Loucy (cell line): Measurements from ENCODE around the gene OR2T2.
"Not testable (repeated sequence)": the region's sequence is repeated elsewhere in the genome, so short reads cannot be mapped to it uniquely, and the experiment has no call there.

ENCODE experiments used
- H2AFZ ChIP-seq: fragments of 200-600 bp; sonication (generic); 2 replicates; pipeline ENCODE4 v1.6.0; 2016; ENCODE audit warnings: antibody characterized with exemption, mild to moderate bottlenecking, low read length, moderate library complexity
- H3F3A ChIP-seq: fragments of 200-600 bp; 2 replicates; pipeline ENCODE4 v1.6.0; 2016; ENCODE audit warnings: antibody characterized with exemption, low read depth, mild to moderate bottlenecking
- H3K27me3 ChIP-seq: fragments of 200-600 bp; sonication (generic); 2 replicates; pipeline ENCODE4 v1.6.1; 2014; ENCODE audit warnings: low read length, mild to moderate bottlenecking; ENCODE audit not compliant: insufficient read depth, poor library complexity, severe bottlenecking
- H3K36me3 ChIP-seq: fragments of 200-600 bp; sonication (generic); 2 replicates; pipeline ENCODE4 v1.6.1; 2016; ENCODE audit warnings: low read length; ENCODE audit not compliant: insufficient read depth
- H3K4me1 ChIP-seq: fragments of 200-600 bp; sonication (generic); 2 replicates; pipeline ENCODE4 v1.5.1; 2014; ENCODE audit warnings: low read length, mild to moderate bottlenecking; ENCODE audit not compliant: insufficient read depth, poor library complexity, severe bottlenecking
- H3K4me2 ChIP-seq: fragments of 200-600 bp; sonication (generic); 2 replicates; pipeline ENCODE4 v1.6.0; 2014; ENCODE audit warnings: antibody characterized with exemption, low read length, low read depth, mild to moderate bottlenecking; ENCODE audit not compliant: poor library complexity, severe bottlenecking
- H3K4me3 ChIP-seq: fragments of 200-600 bp; sonication (generic); 2 replicates; pipeline ENCODE4 v1.5.1; 2014; ENCODE audit warnings: low read length, mild to moderate bottlenecking, mixed read lengths; ENCODE audit not compliant: poor library complexity, severe bottlenecking
- H3K79me2 ChIP-seq: fragments of 200-600 bp; sonication (generic); 2 replicates; pipeline ENCODE4 v1.6.1; 2014; ENCODE audit warnings: low read length; ENCODE audit not compliant: insufficient read depth
- H3K9ac ChIP-seq: fragments of 200-600 bp; sonication (generic); 2 replicates; pipeline ENCODE4 v1.6.0; 2014; ENCODE audit warnings: mild to moderate bottlenecking, low read depth, low read length, moderate library complexity; ENCODE audit not compliant: poor library complexity, severe bottlenecking
- H3K9me2 ChIP-seq: fragments of 200-600 bp; sonication (generic); replicated peaks from 2 replicates; pipeline ENCODE4 v1.6.1; 2016; ENCODE audit warnings: low read depth, low read length, mixed read lengths
- H3K9me3 ChIP-seq: fragments of 200-600 bp; sonication (generic); 2 replicates; pipeline ENCODE4 v1.6.1; 2014; ENCODE audit warnings: mild to moderate bottlenecking, antibody characterized with exemption, low read length, low read depth; ENCODE audit not compliant: insufficient read depth
- H4K20me1 ChIP-seq: fragments of 200-600 bp; sonication (generic); 2 replicates; pipeline ENCODE4 v1.6.0; 2014; ENCODE audit warnings: antibody characterized with exemption, low read length, mild to moderate bottlenecking; ENCODE audit not compliant: insufficient read depth, poor library complexity, severe bottlenecking
- EZH2phosphoT487 ChIP-seq: fragments of 200-600 bp; IDR thresholded peaks from 2 replicates; pipeline ENCODE4 v1.6.1; 2018; ENCODE audit warnings: antibody characterized with exemption, mild to moderate bottlenecking, moderate library complexity, borderline replicate concordance
- TF ChIP-seq, protein P1 (sequence below): fragments of 200-600 bp; sonication (generic); conservative IDR thresholded peaks from 2 replicates; pipeline ENCODE4 v1.5.1; 2014; ENCODE audit warnings: mild to moderate bottlenecking, antibody characterized with exemption, low read length

Gene OR2T2

DNA sequence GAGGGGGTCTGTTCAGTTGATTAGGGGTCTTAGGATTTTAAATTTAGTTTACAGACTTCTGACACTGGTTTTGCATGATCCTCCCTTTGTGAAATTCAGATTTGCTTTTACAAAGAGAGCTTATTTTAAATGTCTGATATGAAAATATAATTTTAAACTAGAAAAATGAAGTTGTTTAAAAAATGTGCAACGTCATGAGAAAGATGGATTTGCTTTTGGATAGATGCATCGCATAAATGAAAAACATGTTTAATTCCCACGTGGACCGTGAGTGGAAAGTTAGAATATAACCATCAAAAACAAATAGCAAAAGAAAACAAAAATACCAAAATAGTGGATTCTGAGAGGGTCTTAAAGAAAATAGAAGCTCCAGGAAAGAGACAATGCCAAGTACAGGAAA is 25.7 kb downstream of the OR2T2 start:
- TF ChIP-seq, protein P1, sequence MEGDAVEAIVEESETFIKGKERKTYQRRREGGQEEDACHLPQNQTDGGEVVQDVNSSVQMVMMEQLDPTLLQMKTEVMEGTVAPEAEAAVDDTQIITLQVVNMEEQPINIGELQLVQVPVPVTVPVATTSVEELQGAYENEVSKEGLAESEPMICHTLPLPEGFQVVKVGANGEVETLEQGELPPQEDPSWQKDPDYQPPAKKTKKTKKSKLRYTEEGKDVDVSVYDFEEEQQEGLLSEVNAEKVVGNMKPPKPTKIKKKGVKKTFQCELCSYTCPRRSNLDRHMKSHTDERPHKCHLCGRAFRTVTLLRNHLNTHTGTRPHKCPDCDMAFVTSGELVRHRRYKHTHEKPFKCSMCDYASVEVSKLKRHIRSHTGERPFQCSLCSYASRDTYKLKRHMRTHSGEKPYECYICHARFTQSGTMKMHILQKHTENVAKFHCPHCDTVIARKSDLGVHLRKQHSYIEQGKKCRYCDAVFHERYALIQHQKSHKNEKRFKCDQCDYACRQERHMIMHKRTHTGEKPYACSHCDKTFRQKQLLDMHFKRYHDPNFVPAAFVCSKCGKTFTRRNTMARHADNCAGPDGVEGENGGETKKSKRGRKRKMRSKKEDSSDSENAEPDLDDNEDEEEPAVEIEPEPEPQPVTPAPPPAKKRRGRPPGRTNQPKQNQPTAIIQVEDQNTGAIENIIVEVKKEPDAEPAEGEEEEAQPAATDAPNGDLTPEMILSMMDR, result no peak
- no peak for TF ChIP-seq EZH2phosphoT487
- no peaks in the 10 kb centered on the region for H3F3A ChIP-seq

DNA sequence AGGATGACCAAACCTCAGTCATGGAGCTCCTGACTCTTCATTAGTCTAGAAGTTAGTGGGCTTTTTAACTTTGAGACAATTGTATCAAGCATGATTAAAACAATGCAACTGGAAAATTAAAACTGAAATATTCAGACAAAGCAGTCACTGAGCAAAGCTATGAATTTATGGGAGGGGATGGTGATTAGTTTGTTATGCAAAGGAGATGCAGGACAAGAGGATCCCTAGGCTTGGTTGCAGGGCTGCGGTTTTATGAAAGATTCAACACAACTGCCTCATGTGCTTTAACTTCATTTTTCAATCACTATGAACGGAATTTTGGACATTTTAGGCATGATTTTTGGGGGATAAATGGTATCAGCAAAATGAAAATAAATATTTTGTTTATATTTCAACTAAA is 26.7 kb downstream of the OR2T2 start:
- not testable (repeated sequence) for H4K20me1 ChIP-seq

More for the DNA sequence above, 25.7 kb downstream of the OR2T2 start:
- Histone ChIP-seq H3K4me2 (no peak overlapping the region), H3K27me3 (no peaks in the 10 kb centered on the region), H3K4me1 (no peaks in the 10 kb centered on the region), H3K9me3 (no peaks in the 10 kb centered on the region), H2AFZ (no peak overlapping the region), H4K20me1 (no peaks in the 10 kb centered on the region), H3K9ac (no peak overlapping the region), H3K4me3 (no peak overlapping the region), H3K36me3 (no peaks in the 10 kb centered on the region), H3K9me2 (no peaks in the 10 kb centered on the region), H3K79me2 (no peaks in the 10 kb centered on the region)

DNA sequence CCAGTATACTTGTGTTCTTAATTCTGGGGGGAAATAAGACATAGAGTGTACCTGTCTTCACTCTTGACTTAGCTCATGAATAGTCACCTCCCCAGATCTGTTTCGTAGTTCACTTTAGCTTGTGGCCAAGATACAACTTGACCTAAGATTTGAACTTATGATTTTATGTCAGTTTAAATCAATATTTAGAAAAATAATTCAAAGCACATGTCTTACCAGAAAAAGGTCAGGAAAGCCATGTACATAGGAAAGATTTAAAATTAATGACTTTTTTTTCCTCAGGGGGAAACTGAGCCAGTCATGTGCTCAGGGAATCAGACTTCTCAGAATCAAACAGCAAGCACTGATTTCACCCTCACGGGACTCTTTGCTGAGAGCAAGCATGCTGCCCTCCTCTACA is 27.6 kb downstream of the OR2T2 start, which contains the start of gene OR2T3:
Gene OR2T3 (plus strand): TSS at position 301 of the 400 bp plus-strand sequence. CDS start 0 bp downstream, at position 301.
- not testable (repeated sequence) for H3K9ac ChIP-seq, H3K9me2 ChIP-seq, H3K4me3 ChIP-seq, H3K9me3 ChIP-seq, H4K20me1 ChIP-seq, H3K79me2 ChIP-seq, H3K4me1 ChIP-seq, H2AFZ ChIP-seq, H3K36me3 ChIP-seq, H3K4me2 ChIP-seq, H3K27me3 ChIP-seq, H3F3A ChIP-seq

More for the DNA sequence above, 26.7 kb downstream of the OR2T2 start:
- H3K27me3 ChIP-seq, H3K9me2 ChIP-seq, H2AFZ ChIP-seq, H3K4me3 ChIP-seq, H3K79me2 ChIP-seq, H3K9ac ChIP-seq, H3K4me1 ChIP-seq, H3K36me3 ChIP-seq, H3K9me3 ChIP-seq, H3F3A ChIP-seq, H3K4me2 ChIP-seq: not testable (repeated sequence)

DNA sequence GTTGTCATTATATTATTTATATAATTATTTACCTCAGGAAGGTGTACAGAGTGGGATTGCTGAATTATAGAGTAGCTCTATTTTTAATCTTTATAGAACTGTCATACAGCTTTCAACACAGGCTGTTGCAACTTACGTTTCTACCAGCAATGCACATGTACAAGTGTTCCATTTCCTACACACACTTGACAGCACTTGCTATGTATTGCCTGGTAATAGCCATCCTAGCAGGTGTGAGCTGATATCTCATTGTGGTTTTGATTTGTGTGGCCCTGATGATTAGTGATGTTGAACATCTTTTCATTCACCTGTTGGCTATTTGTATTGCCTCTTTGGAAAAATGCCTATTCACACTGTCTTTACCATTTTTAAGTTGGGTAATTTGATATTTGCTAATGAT is 30.2 kb downstream of the OR2T2 start:
- H3K9me3 ChIP-seq, H3K9me2 ChIP-seq, H3K4me3 ChIP-seq, H3F3A ChIP-seq, H4K20me1 ChIP-seq, H2AFZ ChIP-seq, H3K4me2 ChIP-seq, H3K9ac ChIP-seq, H3K79me2 ChIP-seq, H3K27me3 ChIP-seq, H3K4me1 ChIP-seq, H3K36me3 ChIP-seq: not testable (repeated sequence)

DNA sequence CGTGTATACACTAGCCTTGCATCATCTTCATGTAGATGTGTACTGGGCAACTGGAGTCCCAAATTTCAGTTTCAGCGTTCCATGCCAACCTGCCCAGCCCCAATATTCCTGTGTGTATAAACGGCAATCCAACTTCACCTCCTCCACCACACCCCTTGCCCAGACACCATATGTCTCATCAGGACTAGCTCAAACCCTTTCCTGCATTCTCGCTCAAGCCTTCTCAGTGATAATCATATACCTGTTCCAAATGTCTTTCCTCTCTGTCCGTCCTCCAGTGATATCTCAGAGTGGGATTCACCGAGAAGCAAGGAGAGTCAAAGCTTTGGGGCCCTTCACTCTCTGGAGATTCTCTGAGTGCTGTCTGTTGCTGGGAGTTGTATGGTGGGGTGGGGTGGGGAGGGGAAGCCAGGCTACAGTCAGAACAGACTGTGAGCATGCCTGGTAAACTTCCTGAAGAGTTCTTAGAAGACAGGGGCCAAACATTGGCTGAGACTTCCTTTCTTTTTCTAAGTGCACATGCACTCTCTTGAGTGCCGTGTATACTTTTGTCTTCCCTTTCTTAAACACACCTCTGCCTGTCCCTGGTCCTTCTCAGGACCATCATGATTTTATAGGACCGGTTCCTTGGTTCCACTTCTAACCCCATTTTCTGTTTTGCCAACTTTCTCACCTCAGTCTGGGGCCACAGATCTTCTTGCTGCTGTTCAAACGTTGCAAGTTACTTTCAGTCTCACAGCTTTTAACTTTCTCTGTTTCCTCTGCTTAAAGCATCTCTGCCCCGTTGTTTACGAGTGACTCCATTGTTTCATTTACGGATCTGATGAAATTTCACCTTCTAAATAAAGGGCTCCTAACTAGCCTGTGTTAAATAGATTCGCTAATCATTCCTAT is 36.5 kb downstream of the OR2T2 start:
- H3K27me3 ChIP-seq, H3K9me3 ChIP-seq, H4K20me1 ChIP-seq, H3K9ac ChIP-seq, H3K79me2 ChIP-seq, H3K4me1 ChIP-seq, H3K4me3 ChIP-seq, H2AFZ ChIP-seq, H3K4me2 ChIP-seq, H3F3A ChIP-seq, H3K9me2 ChIP-seq, H3K36me3 ChIP-seq: not testable (repeated sequence)

DNA sequence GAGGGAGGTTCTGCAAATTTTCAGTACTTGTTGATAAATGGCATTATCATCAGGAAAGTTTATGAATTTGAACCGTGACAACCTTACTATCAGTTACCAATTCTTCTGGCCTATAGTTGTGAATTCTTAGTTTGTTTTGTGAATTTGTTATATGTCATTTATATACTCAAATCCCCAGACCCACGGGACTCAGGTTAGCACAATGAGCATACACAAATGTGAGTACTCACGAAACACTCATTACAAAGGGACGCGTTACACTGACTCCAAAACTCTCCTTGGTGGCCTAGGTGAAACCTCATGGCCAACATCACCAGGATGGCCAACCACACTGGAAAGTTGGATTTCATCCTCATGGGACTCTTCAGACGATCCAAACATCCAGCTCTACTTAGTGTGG is 42.9 kb downstream of the OR2T2 start, which contains the start of gene OR2T5:
Gene OR2T5 (plus strand): TSS at position 301 of the 400 bp plus-strand sequence. CDS start 0 bp downstream, at position 301.
- not testable (repeated sequence) for H3K9me2 ChIP-seq, H3K4me1 ChIP-seq, H3F3A ChIP-seq, H2AFZ ChIP-seq, H3K4me3 ChIP-seq, H4K20me1 ChIP-seq, H3K79me2 ChIP-seq, H3K36me3 ChIP-seq, H3K9me3 ChIP-seq, H3K27me3 ChIP-seq, H3K4me2 ChIP-seq, H3K9ac ChIP-seq
